Endodermal cell (in vitro differentiated cells): ENCODE results near the gene FAM210B. TPM values are rescaled to one million over a fixed set of nuclear protein-coding genes. Genes with fewer than 3 reads are reported as not detected.
"Not testable (repeated sequence)": the region's sequence is repeated elsewhere in the genome, so short reads cannot be mapped to it uniquely, and the experiment has no call there.

Source experiments
- DNase-seq: peaks from one replicate; pipeline ENCODE4 v3.0.0-alpha.2; 2017
- H3K27ac ChIP-seq: 2 replicates; pipeline ENCODE4 v1.5.1; 2013; ENCODE audit warnings: mild to moderate bottlenecking, low read depth, low read length, moderate library complexity
- H3K27me3 ChIP-seq: 2 replicates; pipeline ENCODE4 v1.6.1; 2013; ENCODE audit warnings: mild to moderate bottlenecking, low read length, moderate library complexity; ENCODE audit not compliant: insufficient read depth, control insufficient read depth, poor library complexity, severe bottlenecking
- H3K36me3 ChIP-seq: 2 replicates; pipeline ENCODE4 v1.7.0; 2013; ENCODE audit warnings: mild to moderate bottlenecking, low read length, moderate library complexity; ENCODE audit not compliant: control insufficient read depth, insufficient read depth
- H3K4me1 ChIP-seq: one replicate; pipeline ENCODE4 v1.7.0; 2013; ENCODE audit warnings: low read length; ENCODE audit not compliant: control insufficient read depth, insufficient read depth
- H3K4me3 ChIP-seq: 2 replicates; pipeline ENCODE4 v1.5.1; 2013; ENCODE audit warnings: mild to moderate bottlenecking, low read length, moderate library complexity
- H3K9ac ChIP-seq: 2 replicates; pipeline ENCODE4 v1.6.1; 2013; ENCODE audit warnings: mild to moderate bottlenecking, low read length, moderate library complexity; ENCODE audit not compliant: poor library complexity, severe bottlenecking; ENCODE audit errors: extremely low read depth
- H3K9me3 ChIP-seq: 2 replicates; pipeline ENCODE4 v1.6.1; 2013; ENCODE audit warnings: mild to moderate bottlenecking, low read length, moderate library complexity; ENCODE audit not compliant: control insufficient read depth
- H3K27ac Mint-ChIP-seq: 2 replicates; pipeline ENCODE4 v1.8.0; 2020; ENCODE audit warnings: mixed read lengths
- H3K27me3 Mint-ChIP-seq: 2 replicates; pipeline ENCODE4 v1.8.0; 2021; ENCODE audit warnings: mild to moderate bottlenecking, mixed read lengths; ENCODE audit not compliant: insufficient read depth
- H3K36me3 Mint-ChIP-seq: 2 replicates; pipeline ENCODE4 v1.8.0; 2020; ENCODE audit warnings: low read depth, mixed read lengths
- H3K4me1 Mint-ChIP-seq: 2 replicates; pipeline ENCODE4 v1.8.0; 2020; ENCODE audit warnings: mixed read lengths
- H3K4me3 Mint-ChIP-seq: 2 replicates; pipeline ENCODE4 v1.8.0; 2020; ENCODE audit warnings: mild to moderate bottlenecking, moderate library complexity, mixed read lengths
- H3K9me3 Mint-ChIP-seq: 2 replicates; pipeline ENCODE4 v1.8.0; 2020; ENCODE audit warnings: mild to moderate bottlenecking, mixed read lengths
- WGBS, 2 experiments: methylation state at CpG; one replicate each; pipeline versions ENCODE4 v1.1.5 to v1.1.7; 2013; ENCODE audit warnings: missing lambda C conversion rate in 2 of 2, mixed read lengths in 1 of 2; ENCODE audit not compliant: insufficient coverage in 1 of 2, insufficient read length in 1 of 2; 5-methylcytosine and 5-hydroxymethylcytosine counted together
- total RNA-seq, 2 donors: library from RNA; stranded (reverse); fragmentation: NEBNext Ultra II Directional in 1 of 2; extraction: Animal tissue kit (Norgen Biotek cat#: 25700) in 1 of 2; gene quantifications; 2 replicates in 1 of 2; 3 replicates in 1 of 2; pipeline ENCODE4 v1.2.1, GENCODE V29; 2021
- TF ChIP-seq, protein P1 (sequence below): fragments of 200-600 bp; sonication (generic); conservative IDR thresholded peaks from 2 replicates; pipeline ENCODE4 v1.5.0; 2021; ENCODE audit warnings: antibody characterized with exemption, mild to moderate bottlenecking

Gene FAM210B
- total RNA-seq, 2 donors from 2014 or later = 16.8 to 34.1 TPM

DNA sequence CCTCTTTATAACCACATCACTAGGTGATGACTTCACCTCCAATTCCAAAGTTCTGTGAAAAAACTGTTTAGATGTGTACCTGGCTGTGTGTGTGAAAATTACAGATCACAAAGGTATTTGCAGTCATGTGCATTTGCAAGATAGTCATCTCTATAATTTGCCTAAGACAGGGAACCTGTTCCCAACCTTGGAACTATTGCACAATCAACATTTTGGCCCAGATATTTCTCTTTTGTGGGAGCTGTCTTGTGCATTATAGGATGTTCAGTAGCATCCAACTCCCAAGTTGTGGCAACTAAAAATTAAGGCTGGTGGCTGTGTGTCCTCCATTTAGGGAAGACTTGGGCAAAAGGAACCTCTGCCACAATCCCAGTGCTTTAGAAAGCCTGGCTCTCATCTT, 34.0 kb upstream of the FAM210B start:
- H3K4me1 ChIP-seq = no peaks in the 10 kb centered on the region
- H3K4me3 ChIP-seq = no peak overlapping the region
- H3K36me3 ChIP-seq = no peaks in the 10 kb centered on the region
- peaks cover 85% of the 10 kb centered on the region for H3K9me3 Mint-ChIP-seq
- no peak overlapping the region for H3K4me3 Mint-ChIP-seq
- no peak overlapping the region for H3K9ac ChIP-seq
- H3K27me3 Mint-ChIP-seq = no peaks in the 10 kb centered on the region
- H3K36me3 Mint-ChIP-seq = no peaks in the 10 kb centered on the region
- TF ChIP-seq, protein P1, sequence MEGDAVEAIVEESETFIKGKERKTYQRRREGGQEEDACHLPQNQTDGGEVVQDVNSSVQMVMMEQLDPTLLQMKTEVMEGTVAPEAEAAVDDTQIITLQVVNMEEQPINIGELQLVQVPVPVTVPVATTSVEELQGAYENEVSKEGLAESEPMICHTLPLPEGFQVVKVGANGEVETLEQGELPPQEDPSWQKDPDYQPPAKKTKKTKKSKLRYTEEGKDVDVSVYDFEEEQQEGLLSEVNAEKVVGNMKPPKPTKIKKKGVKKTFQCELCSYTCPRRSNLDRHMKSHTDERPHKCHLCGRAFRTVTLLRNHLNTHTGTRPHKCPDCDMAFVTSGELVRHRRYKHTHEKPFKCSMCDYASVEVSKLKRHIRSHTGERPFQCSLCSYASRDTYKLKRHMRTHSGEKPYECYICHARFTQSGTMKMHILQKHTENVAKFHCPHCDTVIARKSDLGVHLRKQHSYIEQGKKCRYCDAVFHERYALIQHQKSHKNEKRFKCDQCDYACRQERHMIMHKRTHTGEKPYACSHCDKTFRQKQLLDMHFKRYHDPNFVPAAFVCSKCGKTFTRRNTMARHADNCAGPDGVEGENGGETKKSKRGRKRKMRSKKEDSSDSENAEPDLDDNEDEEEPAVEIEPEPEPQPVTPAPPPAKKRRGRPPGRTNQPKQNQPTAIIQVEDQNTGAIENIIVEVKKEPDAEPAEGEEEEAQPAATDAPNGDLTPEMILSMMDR = no peak
- no peak for DNase-seq
- H3K9me3 ChIP-seq = peaks cover 26% of the 10 kb centered on the region
- no peak overlapping the region for H3K27ac Mint-ChIP-seq
- no peaks in the 10 kb centered on the region for H3K4me1 Mint-ChIP-seq
- H3K27ac ChIP-seq = no peak overlapping the region
- no peaks in the 10 kb centered on the region for H3K27me3 ChIP-seq

DNA sequence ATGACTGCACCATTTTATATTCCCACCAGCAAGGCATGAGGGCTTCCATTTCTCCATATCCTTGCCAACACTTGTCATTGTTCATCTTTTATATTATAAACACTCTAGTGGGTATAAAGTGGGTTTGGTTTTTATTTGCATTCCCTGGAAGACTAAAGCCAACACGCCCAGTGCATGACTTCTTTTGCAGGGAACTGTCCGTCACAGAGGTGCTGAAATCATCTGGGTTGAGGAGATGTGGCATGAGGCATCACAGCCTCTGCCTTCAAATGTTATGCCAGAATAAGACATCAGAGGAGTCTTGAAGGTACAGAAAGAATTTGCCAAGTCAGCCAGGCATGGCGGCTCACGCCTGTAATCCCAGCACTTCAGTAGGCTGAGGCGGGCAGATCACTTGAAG, 29.9 kb upstream of the FAM210B start:
- Histone ChIP-seq H3K27me3 (no peaks in the 10 kb centered on the region), H3K36me3 (no peaks in the 10 kb centered on the region), H3K4me3 (no peak overlapping the region), H3K9ac (no peak overlapping the region), H3K27ac (no peak overlapping the region), H3K4me1 (no peaks in the 10 kb centered on the region), H3K9me3 (peaks cover 47% of the 10 kb centered on the region)
- no peak overlapping the region for H3K27ac Mint-ChIP-seq
- no peaks in the 10 kb centered on the region for H3K36me3 Mint-ChIP-seq
- no peaks in the 10 kb centered on the region for H3K4me1 Mint-ChIP-seq
- peaks cover 1% of the 10 kb centered on the region for H3K27me3 Mint-ChIP-seq
- no peak overlapping the region for H3K4me3 Mint-ChIP-seq
- H3K9me3 Mint-ChIP-seq = peaks cover 82% of the 10 kb centered on the region
- 82 to 84% methylated on average over 5 of the region's 5 CpGs for WGBS, 2 experiments
- DNase-seq = peak; percentile 80
- TF ChIP-seq, protein P1 = no peak

DNA sequence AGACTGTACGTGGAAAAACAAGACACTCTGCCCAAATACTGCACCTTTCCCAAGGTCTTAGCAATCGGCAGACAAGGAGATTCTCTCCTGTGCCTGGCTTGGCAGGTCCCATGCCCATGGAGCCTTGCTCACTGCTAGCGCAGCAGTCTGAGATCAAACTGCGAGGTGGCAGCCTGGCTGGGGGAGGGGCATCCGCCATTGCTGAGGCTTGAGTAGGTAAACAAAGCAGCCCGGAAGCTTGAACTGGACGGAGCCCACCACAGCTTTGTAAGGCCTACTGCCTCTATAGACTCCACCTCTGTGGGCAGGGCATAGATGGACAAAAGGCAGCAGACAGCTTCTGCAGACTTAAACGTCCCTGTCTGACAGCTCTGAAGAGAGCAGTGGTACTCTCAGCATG, 22.1 kb upstream of the FAM210B start:
- peaks cover 54% of the 10 kb centered on the region for H3K9me3 Mint-ChIP-seq
- not testable (repeated sequence) for H3K4me1 Mint-ChIP-seq, H3K9ac ChIP-seq, DNase-seq, H3K27ac ChIP-seq, H3K4me1 ChIP-seq, H3K4me3 Mint-ChIP-seq, H3K27ac Mint-ChIP-seq, H3K4me3 ChIP-seq, H3K36me3 ChIP-seq, H3K27me3 ChIP-seq, H3K36me3 Mint-ChIP-seq
- peaks cover 17% of the 10 kb centered on the region for H3K9me3 ChIP-seq
- WGBS, 2 experiments = 79 to 92% methylated on average over 5 to 8 of the region's 8 CpGs
- H3K27me3 Mint-ChIP-seq = peaks cover 28% of the 10 kb centered on the region

DNA sequence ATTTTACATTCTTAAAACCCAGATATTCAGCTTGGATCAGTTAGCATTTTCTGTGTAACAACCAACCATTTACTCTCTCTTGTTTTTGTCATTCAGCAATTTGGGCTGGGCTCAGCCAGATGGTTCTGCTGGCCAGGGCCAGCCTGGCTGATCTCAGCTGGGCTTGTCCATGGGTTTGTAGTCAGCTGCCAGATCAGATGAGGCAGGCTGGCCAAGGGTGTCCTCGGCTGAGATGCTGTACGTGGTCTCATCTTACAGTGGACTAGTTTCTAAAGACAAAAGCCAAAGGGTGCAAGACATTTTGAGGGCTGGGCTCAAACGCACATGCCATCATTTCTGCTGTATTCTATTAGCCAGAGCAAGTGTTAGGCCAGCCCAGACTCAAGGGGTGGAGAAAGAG, 16.0 kb upstream of the FAM210B start:
- Histone ChIP-seq H3K4me3 (no peak overlapping the region), H3K9ac (no peak overlapping the region), H3K4me1 (no peaks in the 10 kb centered on the region), H3K27ac (no peak overlapping the region), H3K9me3 (peaks cover 3% of the 10 kb centered on the region), H3K27me3 (peaks cover 27% of the 10 kb centered on the region), H3K36me3 (no peaks in the 10 kb centered on the region)
- DNase-seq = no peak
- Mint-ChIP-seq H3K9me3 (peaks cover 8% of the 10 kb centered on the region), H3K27me3 (peaks cover 75% of the 10 kb centered on the region), H3K4me3 (no peak overlapping the region), H3K27ac (no peak overlapping the region), H3K4me1 (peaks cover 26% of the 10 kb centered on the region), H3K36me3 (no peaks in the 10 kb centered on the region)
- TF ChIP-seq, protein P1 = no peak
- WGBS, 2 experiments = 85 to 90% methylated on average over 3 of the region's 3 CpGs
